NCI-H146 treated with DMSO at 0.1 percent for 48 hours (cell line): ENCODE data around the gene PCDHGA7.
"Not testable (repeated sequence)": the region's sequence is repeated elsewhere in the genome, so short reads cannot be mapped to it uniquely, and the experiment has no call there.

ENCODE experiments used
- DNase-seq: peaks from one replicate; lab custom pipeline; 2025; ENCODE audit not compliant: unreplicated experiment; lab: John Stamatoyannopoulos, UW

Gene PCDHGA7

GRCh38 chr5:141397756-141398551 lies 15.4 kb downstream of the PCDHGA7 start, which contains the start of gene PCDHGB5:
TSS of gene PCDHGB5 (plus strand) at chr5:141397947. CDS start at chr5:141398128, 181 bp downstream.
- not testable (repeated sequence) for DNase-seq

GRCh38 chr5:141398608-141399007 lies 16.1 kb downstream of the PCDHGA7 start:
- DNase-seq, result no peak

- no peak for DNase-seq
These were observed 17.2 kb downstream of the PCDHGA7 start for GRCh38 chr5:141399555-141400258.

- no peak for DNase-seq
These were observed 20.2 kb downstream of the PCDHGA7 start, which contains the start of gene PCDHGA9 for GRCh38 chr5:141402553-141403243. TSS of gene PCDHGA9 (plus strand) at chr5:141402778. CDS start at chr5:141402953, 175 bp downstream.

- no peak for DNase-seq
These were observed 20.8 kb downstream of the PCDHGA7 start for GRCh38 chr5:141403387-141403786.

GRCh38 chr5:141407790-141408505 lies 25.4 kb downstream of the PCDHGA7 start, which contains the start of gene PCDHGB6:
TSS of gene PCDHGB6 (plus strand) at chr5:141408021. CDS start at chr5:141408203, 182 bp downstream.
- DNase-seq, result not testable (repeated sequence)

GRCh38 chr5:141409598-141410306 lies 27.2 kb downstream of the PCDHGA7 start:
- no peak for DNase-seq

GRCh38 chr5:141411575-141411974 lies 29.0 kb downstream of the PCDHGA7 start:
- no peak for DNase-seq

- no peak for DNase-seq
These were observed 30.5 kb downstream of the PCDHGA7 start, which contains the start of gene PCDHGA10 for GRCh38 chr5:141412854-141413539. TSS of gene PCDHGA10 (plus strand) at chr5:141412987. CDS start at chr5:141413176, 189 bp downstream.

- DNase-seq, result no peak
These were observed 31.1 kb downstream of the PCDHGA7 start for GRCh38 chr5:141413540-141414069.

GRCh38 chr5:141414548-141415274 lies 32.2 kb downstream of the PCDHGA7 start:
- not testable (repeated sequence) for DNase-seq

GRCh38 chr5:141415275-141415618 lies 32.7 kb downstream of the PCDHGA7 start:
- not testable (repeated sequence) for DNase-seq

- not testable (repeated sequence) for DNase-seq
These were observed 35.1 kb downstream of the PCDHGA7 start, which contains the start of gene PCDHGB7 for GRCh38 chr5:141417494-141418172. TSS of gene PCDHGB7 (plus strand) at chr5:141417677. CDS start at chr5:141417860, 183 bp downstream.

GRCh38 chr5:141419074-141419880 lies 36.7 kb downstream of the PCDHGA7 start:
- DNase-seq, result no peak

GRCh38 chr5:141420855-141421488 lies 38.4 kb downstream of the PCDHGA7 start, which contains the start of gene PCDHGA11:
TSS of gene PCDHGA11 (plus strand) at chr5:141421051. CDS start at chr5:141421228, 177 bp downstream.
- DNase-seq, result no peak

- DNase-seq, result no peak
These were observed 38.9 kb downstream of the PCDHGA7 start for GRCh38 chr5:141421489-141421855.
